HL-60 (cell line): Measurements from ENCODE around the gene GP1BB.

Source experiments
- CTCF ChIP-seq: IDR thresholded peaks from one replicate; pipeline ENCODE4 v1.5.1; 2011; ENCODE audit warnings: low read length, control low read depth, inconsistent platforms; ENCODE audit not compliant: insufficient read depth
- GABPA ChIP-seq: IDR thresholded peaks from 2 replicates; pipeline ENCODE4 v1.6.1; 2012; ENCODE audit warnings: low read depth
- POLR2AphosphoS5 ChIP-seq: IDR thresholded peaks from 2 replicates; pipeline ENCODE4 v1.6.1; 2012; ENCODE audit warnings: low read depth
- REST ChIP-seq: IDR thresholded peaks from 2 replicates; pipeline ENCODE4 v1.6.1; 2012; ENCODE audit warnings: low read depth; ENCODE audit not compliant: insufficient replicate concordance
- SPI1 ChIP-seq: IDR thresholded peaks from 2 replicates; pipeline ENCODE4 v1.6.1; 2012; ENCODE audit warnings: low read depth, mild to moderate bottlenecking, borderline replicate concordance

GRCh38 chr22:19691721-19692341 lies 31.5 kb upstream of the GP1BB start:
- TF ChIP-seq CTCF (no peak), REST (no peak), POLR2AphosphoS5 (no peak), SPI1 (no peak), GABPA (no peak)
